ENCODE data around the gene SPA17. TPM values are rescaled to one million over a fixed set of nuclear protein-coding genes. Genes with fewer than 3 reads are reported as not detected.

The SPA17 gene
- total RNA-seq, 1 experiment from 2014 or later, result 4.2 TPM

DNA sequence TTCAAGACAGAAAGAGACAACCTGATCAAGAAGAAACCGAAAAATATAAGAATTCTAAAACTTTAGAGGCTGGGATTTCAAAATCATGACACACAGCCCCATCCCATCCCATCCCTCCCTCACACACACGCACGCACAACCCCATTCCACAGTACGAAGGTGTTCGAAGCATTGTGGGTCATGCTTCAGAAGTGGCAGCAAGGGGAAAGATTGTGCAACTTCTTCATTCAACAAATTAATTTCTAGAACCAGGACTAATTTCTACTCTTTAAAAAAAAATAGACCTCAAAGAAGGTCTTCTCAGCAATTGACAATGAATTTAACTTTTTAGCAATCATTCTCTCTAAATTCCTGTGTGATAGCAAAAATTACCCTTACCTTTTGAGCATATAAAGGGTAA, 867 bp downstream of the SPA17 start:
- Mint-ChIP-seq H3K4me1 (ENCODE audit: low read depth, unreplicated experiment) (no peaks in the 10 kb centered on the region), H3K27ac (ENCODE audit: unreplicated experiment) (peak overlapping the region; percentile 95), H3K27me3 (ENCODE audit: insufficient read depth, unreplicated experiment) (no peaks in the 10 kb centered on the region), H3K9me3 (ENCODE audit: unreplicated experiment) (no peaks in the 10 kb centered on the region), H3K4me3 (ENCODE audit: unreplicated experiment) (peak overlapping the region; percentile 90), H3K36me3 (ENCODE audit: insufficient read depth, unreplicated experiment) (peaks cover 19% of the 10 kb centered on the region)
- Histone ChIP-seq H3K9me3 (no peaks in the 10 kb centered on the region; the same call in 1 of the 2 replicates), H3K27me3 (replicated peaks; ENCODE audit: control insufficient read depth, insufficient read depth, low read length) (no peaks in the 10 kb centered on the region), H3K36me3 (ENCODE audit: control insufficient read depth, insufficient read depth, low read length) (no peaks in the 10 kb centered on the region), H3K4me1 (peaks cover 19% of the 10 kb centered on the region), H3K4me3 (ENCODE audit: low read depth, low read length) (peak overlapping the region; percentile 55)
- no peak for DNase-seq
- TF ChIP-seq, protein P1, sequence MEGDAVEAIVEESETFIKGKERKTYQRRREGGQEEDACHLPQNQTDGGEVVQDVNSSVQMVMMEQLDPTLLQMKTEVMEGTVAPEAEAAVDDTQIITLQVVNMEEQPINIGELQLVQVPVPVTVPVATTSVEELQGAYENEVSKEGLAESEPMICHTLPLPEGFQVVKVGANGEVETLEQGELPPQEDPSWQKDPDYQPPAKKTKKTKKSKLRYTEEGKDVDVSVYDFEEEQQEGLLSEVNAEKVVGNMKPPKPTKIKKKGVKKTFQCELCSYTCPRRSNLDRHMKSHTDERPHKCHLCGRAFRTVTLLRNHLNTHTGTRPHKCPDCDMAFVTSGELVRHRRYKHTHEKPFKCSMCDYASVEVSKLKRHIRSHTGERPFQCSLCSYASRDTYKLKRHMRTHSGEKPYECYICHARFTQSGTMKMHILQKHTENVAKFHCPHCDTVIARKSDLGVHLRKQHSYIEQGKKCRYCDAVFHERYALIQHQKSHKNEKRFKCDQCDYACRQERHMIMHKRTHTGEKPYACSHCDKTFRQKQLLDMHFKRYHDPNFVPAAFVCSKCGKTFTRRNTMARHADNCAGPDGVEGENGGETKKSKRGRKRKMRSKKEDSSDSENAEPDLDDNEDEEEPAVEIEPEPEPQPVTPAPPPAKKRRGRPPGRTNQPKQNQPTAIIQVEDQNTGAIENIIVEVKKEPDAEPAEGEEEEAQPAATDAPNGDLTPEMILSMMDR (IDR thresholded peaks at IDR 0.05; ENCODE audit: insufficient read depth in 1 of 2, low read depth in 1 of 2, low read length in 1 of 2, severe bottlenecking in 1 of 2, unreplicated experiment in 1 of 2), result no peak
- ChIA-PET CTCF (interaction anchor here (2.3 kb wide), 1 partner anchor 84 kb away, joined by 13 read pairs; no protein-coding TSS in a partner anchor), POLR2A (interaction anchor here (0.6 kb wide), 1 partner anchor 64 kb away, joined by 4 read pairs; no protein-coding TSS in a partner anchor)
- intact Hi-C loops (cut with micrococcal nuclease; ENCODE audit: unreplicated experiment), result no loop called here
- no TSS peak for BruUV-seq (replicated peaks)

DNA sequence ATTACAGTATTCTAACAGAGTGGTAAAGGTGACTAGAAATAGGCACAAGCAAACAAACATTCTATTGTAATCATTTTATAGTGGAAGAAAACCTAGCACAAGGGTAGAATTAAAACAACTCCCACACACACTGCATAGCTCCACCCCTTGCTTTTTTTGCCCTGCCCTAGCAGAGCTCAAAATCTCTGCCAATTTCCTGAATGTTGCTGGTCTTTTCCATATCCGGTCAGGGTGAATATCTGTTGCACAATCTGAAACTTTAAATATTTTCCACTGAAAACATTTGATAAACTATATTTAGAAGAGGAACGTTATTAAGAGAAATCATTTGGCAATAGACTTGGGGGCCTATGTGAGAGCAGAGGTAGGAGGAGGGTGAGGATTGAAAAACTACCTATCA, 2.7 kb downstream of the SPA17 start:
- Mint-ChIP-seq H3K4me3 (ENCODE audit: unreplicated experiment) (no peak overlapping the region), H3K27ac (ENCODE audit: unreplicated experiment) (no peak overlapping the region), H3K9me3 (ENCODE audit: unreplicated experiment) (no peaks in the 10 kb centered on the region), H3K27me3 (ENCODE audit: insufficient read depth, unreplicated experiment) (peaks cover 4% of the 10 kb centered on the region), H3K4me1 (ENCODE audit: low read depth, unreplicated experiment) (no peaks in the 10 kb centered on the region), H3K36me3 (ENCODE audit: insufficient read depth, unreplicated experiment) (peaks cover 19% of the 10 kb centered on the region)
- Histone ChIP-seq H3K4me1 (peaks cover 19% of the 10 kb centered on the region), H3K9me3 (no peaks in the 10 kb centered on the region; the same call in 1 of the 2 replicates), H3K4me3 (ENCODE audit: low read depth, low read length) (no peak overlapping the region), H3K27me3 (replicated peaks; ENCODE audit: control insufficient read depth, insufficient read depth, low read length) (no peaks in the 10 kb centered on the region), H3K36me3 (ENCODE audit: control insufficient read depth, insufficient read depth, low read length) (no peaks in the 10 kb centered on the region)
- DNase-seq, result no peak
- ChIA-PET POLR2A (no interaction called here), CTCF (interaction anchor here (1.4 kb wide), 1 partner anchor 70 kb away, joined by 3 read pairs; no protein-coding TSS in a partner anchor)
- TF ChIP-seq, protein P1 (IDR thresholded peaks at IDR 0.05; ENCODE audit: insufficient read depth in 1 of 2, low read depth in 1 of 2, low read length in 1 of 2, severe bottlenecking in 1 of 2, unreplicated experiment in 1 of 2), result no peak
- intact Hi-C loops (cut with micrococcal nuclease; ENCODE audit: unreplicated experiment), result no loop called here
- BruUV-seq (replicated peaks), result no TSS peak

DNA sequence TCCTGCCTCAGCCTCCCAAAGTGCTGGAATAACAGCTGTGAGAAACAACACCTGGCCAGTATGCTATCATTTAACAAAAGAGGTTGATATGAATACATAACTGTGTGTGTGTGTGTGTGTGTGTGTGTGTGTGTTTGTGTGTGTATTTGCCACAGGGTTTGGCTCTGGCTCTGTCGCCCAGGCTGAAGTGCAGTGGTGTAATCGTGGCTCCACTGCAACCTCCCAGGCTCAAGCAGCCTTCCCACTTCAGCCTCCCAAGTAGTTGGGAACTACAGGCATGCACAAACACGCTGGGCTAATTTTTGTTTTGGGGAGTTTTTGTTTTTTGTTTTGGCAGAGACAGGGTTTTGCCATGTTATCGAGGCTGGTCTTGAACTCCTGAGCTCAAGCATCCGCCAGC, 4.7 kb downstream of the SPA17 start:
- Histone ChIP-seq H3K4me1 (0 out of 2 replicates have a peak, but pooled peaks cover 9% of the 10 kb centered on the region), H3K36me3 (ENCODE audit: control insufficient read depth, insufficient read depth, low read length) (no peaks in the 10 kb centered on the region), H3K9me3 (peaks cover 10% of the 10 kb centered on the region; the same call in 1 of the 2 replicates), H3K27me3 (replicated peaks; ENCODE audit: control insufficient read depth, insufficient read depth, low read length) (no peaks in the 10 kb centered on the region), H3K4me3 (ENCODE audit: low read depth, low read length) (no peak overlapping the region)
- H3K9me3 Mint-ChIP-seq (ENCODE audit: unreplicated experiment), result peaks cover 8% of the 10 kb centered on the region
- TF ChIP-seq, protein P1 (IDR thresholded peaks at IDR 0.05; ENCODE audit: insufficient read depth in 1 of 2, low read depth in 1 of 2, low read length in 1 of 2, severe bottlenecking in 1 of 2, unreplicated experiment in 1 of 2), result no peak
- no peak overlapping the region for H3K4me3 Mint-ChIP-seq (ENCODE audit: unreplicated experiment)
- H3K4me1 Mint-ChIP-seq (ENCODE audit: low read depth, unreplicated experiment), result no peaks in the 10 kb centered on the region
- BruUV-seq (replicated peaks), result no TSS peak
- H3K27me3 Mint-ChIP-seq (ENCODE audit: insufficient read depth, unreplicated experiment), result peaks cover 4% of the 10 kb centered on the region
- ChIA-PET POLR2A (no interaction called here), CTCF (no interaction called here)
- intact Hi-C loops (cut with micrococcal nuclease; ENCODE audit: unreplicated experiment), result no loop called here
- no peak overlapping the region for H3K27ac Mint-ChIP-seq (ENCODE audit: unreplicated experiment)
- no peak for DNase-seq
- H3K36me3 Mint-ChIP-seq (ENCODE audit: insufficient read depth, unreplicated experiment), result peaks cover 11% of the 10 kb centered on the region

Data from Caco-2 (cell line).